K562 (cell line): ENCODE data around the gene BAG5. TPM values are rescaled to one million over a fixed set of nuclear protein-coding genes. Genes with fewer than 3 reads are reported as not detected.
A peak's percentile ranks its signal among the peaks of the same experiment; 100 is the strongest.
"Not testable (repeated sequence)": the region's sequence is repeated elsewhere in the genome, so short reads cannot be mapped to it uniquely, and the experiment has no call there.

ENCODE experiments used
- ATAC-seq: fragments of 200-7000 bp; cut with Tn5 transposase; 3 replicates; pipeline ENCODE4 v1.9.1; 2020; ENCODE audit warnings: moderate library complexity
- BruUV-seq: library from RNA; stranded (reverse); fragments of 400-500 nt; replicated peaks from 2 replicates; lab custom pipeline; 2021; lab: Mats Ljungman, UMichigan
- CTCF ChIA-PET: fragments of 300-600 bp; formaldehyde crosslinking; extraction: SDS; loops from one replicate; lab custom pipeline; 2021; ENCODE audit warnings: low intra/inter-chr PET ratio; lab: Yijun Ruan, JAX
- POLR2A ChIA-PET: fragments of 300-600, 350-650 bp; sonication (Branson Sonifier 250); formaldehyde crosslinking; extraction: SDS; loops from one replicate; lab custom pipeline; 2021; ENCODE audit warnings: antibody characterized with exemption, inconsistent platforms; lab: Yijun Ruan, JAX
- DNase-seq, 4 experiments: peaks; one replicate each; pipeline versions ENCODE4 v3.0.0 to v3.0.0-alpha.2; 2011 to 2018; ENCODE audit warnings: low spot score in 3 of 4, mixed read lengths in 3 of 4; ENCODE audit errors: extremely low read depth in 1 of 4
- FAIRE-seq: peaks from 2 replicates; lab custom pipeline; 2011; peaks lifted over from hg19 to GRCh38; lab: Jason Lieb, UNC
- H2AFZ ChIP-seq: 2 replicates; pipeline ENCODE4 v1.6.0; 2011; ENCODE audit warnings: low read depth, low read length, control low read depth, inconsistent platforms
- H3K27ac ChIP-seq: fragments of 200-600 bp; 3 replicates; pipeline ENCODE4 v1.8.0; 2011; ENCODE audit warnings: low read depth, mild to moderate bottlenecking, control low read depth, inconsistent platforms, low read length, moderate library complexity, mixed read lengths; ENCODE audit errors: extremely low read depth
- H3K27me3 ChIP-seq, 2 experiments: fragments of 300-600 bp in 1 of 2; 2 replicates in 1 of 2; 3 replicates in 1 of 2; pipeline versions ENCODE4 v1.6.0 to v1.8.0; 2011; ENCODE audit warnings: inconsistent platforms in 2 of 2, low read length in 2 of 2, mild to moderate bottlenecking in 1 of 2, mixed read lengths in 1 of 2, moderate library complexity in 1 of 2; ENCODE audit not compliant: control insufficient read depth in 2 of 2, insufficient read depth in 2 of 2
- H3K36me3 ChIP-seq: fragments of 300-600 bp; 3 replicates; pipeline ENCODE4 v1.8.0; 2011; ENCODE audit warnings: mild to moderate bottlenecking, low read length, inconsistent platforms; ENCODE audit not compliant: control insufficient read depth, insufficient read depth
- H3K4me1 ChIP-seq, 2 experiments: fragments of 200-600 bp in 1 of 2; replicated peaks in 1 of 2; 2 replicates in 1 of 2; 3 replicates in 1 of 2; pipeline versions ENCODE4 v1.5.1 to v1.8.0; 2011; ENCODE audit warnings: inconsistent platforms in 2 of 2, low read length in 2 of 2, mild to moderate bottlenecking in 1 of 2, mixed read lengths in 1 of 2, moderate library complexity in 1 of 2; ENCODE audit not compliant: control insufficient read depth in 2 of 2, insufficient read depth in 2 of 2
- H3K4me2 ChIP-seq: 2 replicates; pipeline ENCODE4 v1.6.1; 2011; ENCODE audit warnings: low read length, control low read depth, inconsistent platforms, mixed read lengths; ENCODE audit not compliant: insufficient read depth
- H3K4me3 ChIP-seq: fragments of 200-600 bp; sonication (generic), shearing (Covaris generic); 2 replicates; pipeline ENCODE4 v1.5.1; 2016; ENCODE audit warnings: control low read depth, inconsistent platforms
- H3K79me2 ChIP-seq: fragments of 200-600 bp; 3 replicates; pipeline ENCODE4 v1.8.0; 2011; ENCODE audit warnings: low read length, inconsistent platforms; ENCODE audit not compliant: control insufficient read depth, insufficient read depth
- H3K9ac ChIP-seq, 2 experiments: 2 replicates each; pipeline versions ENCODE4 v1.6.0 to v1.6.1; 2011; ENCODE audit warnings: low read depth in 2 of 2, low read length in 2 of 2, control low read depth in 1 of 2, inconsistent platforms in 1 of 2, mild to moderate bottlenecking in 1 of 2, mixed read lengths in 1 of 2; ENCODE audit not compliant: insufficient read depth in 1 of 2
- H3K9me1 ChIP-seq: one replicate; pipeline ENCODE4 v1.6.0; 2011; ENCODE audit warnings: inconsistent platforms, mild to moderate bottlenecking, low read length, moderate library complexity; ENCODE audit not compliant: control insufficient read depth, insufficient read depth
- H3K9me3 ChIP-seq: replicated peaks from 2 replicates; pipeline ENCODE4 v1.5.1; 2011; ENCODE audit warnings: low read depth, low read length, inconsistent platforms; ENCODE audit not compliant: control insufficient read depth, insufficient read depth
- H4K20me1 ChIP-seq: replicated peaks from 2 replicates; pipeline ENCODE4 v1.6.1; 2011; ENCODE audit warnings: low read length, inconsistent platforms, mixed read lengths; ENCODE audit not compliant: control insufficient read depth, insufficient read depth
- CREB3 ChIP-seq: fragments of 450-650 bp; conservative IDR thresholded peaks from 2 replicates; pipeline ENCODE4 v1.6.1; 2016; ENCODE audit warnings: missing genetic modification characterization, low read depth, mild to moderate bottlenecking, missing compliant biosample characterization, moderate library complexity
- FOXA3 ChIP-seq, 2 experiments: fragments of 450-650 bp in 1 of 2; sonication (generic) in 1 of 2; formaldehyde crosslinking; IDR thresholded peaks in 1 of 2; conservative IDR thresholded peaks in 1 of 2; 2 replicates each; pipeline versions ENCODE4 v1.4.0 to v1.8.0; 2020 to 2022; ENCODE audit warnings: mild to moderate bottlenecking in 2 of 2, missing genetic modification reagents in 1 of 2
- MAX ChIP-seq: sonication (generic); formaldehyde crosslinking; IDR thresholded peaks from 2 replicates; pipeline ENCODE4 v1.9.0; 2022; ENCODE audit warnings: mild to moderate bottlenecking, missing genetic modification reagents
- NR4A1 ChIP-seq, 2 experiments: fragments of 250-450 bp in 1 of 2; fragments of 450-650 bp in 1 of 2; sonication (Bioruptor Pico) in 1 of 2; IDR thresholded peaks; 2 replicates each; pipeline versions ENCODE4 v1.4.0 to v1.6.1; 2016 to 2020; ENCODE audit warnings: mild to moderate bottlenecking in 2 of 2, missing compliant biosample characterization in 1 of 2, missing genetic modification characterization in 1 of 2, moderate library complexity in 1 of 2
- PTRF ChIP-seq: fragments of 450-650 bp; IDR thresholded peaks from 2 replicates; pipeline ENCODE4 v1.6.1; 2016; ENCODE audit warnings: mild to moderate bottlenecking, missing genetic modification characterization, missing compliant biosample characterization
- SMAD4 ChIP-seq: fragments of 250-450 bp; sonication (Bioruptor Pico); conservative IDR thresholded peaks from 2 replicates; pipeline ENCODE4 v1.8.0; 2021; ENCODE audit warnings: inconsistent platforms, mild to moderate bottlenecking, moderate library complexity
- ZNF121 ChIP-seq: sonication (generic); formaldehyde crosslinking; conservative IDR thresholded peaks from 2 replicates; pipeline ENCODE4 v1.8.0; 2022; ENCODE audit warnings: missing genetic modification reagents
- ZNF592 ChIP-seq: fragments of 450-650 bp; IDR thresholded peaks from 2 replicates; pipeline ENCODE4 v1.6.1; 2017; ENCODE audit warnings: antibody characterized with exemption, mild to moderate bottlenecking
- ZNF740 ChIP-seq, 3 experiments: fragments of 200-800 bp in 1 of 3; sonication (Bioruptor generic) in 1 of 3; sonication (generic) in 1 of 3; formaldehyde crosslinking in 1 of 3; IDR thresholded peaks; 2 replicates each; pipeline versions ENCODE4 v1.6.1 to v1.8.0; 2016 to 2022; ENCODE audit warnings: mild to moderate bottlenecking in 2 of 3, missing compliant biosample characterization in 2 of 3, missing genetic modification characterization in 2 of 3, missing genetic modification reagents in 1 of 3
- WGBS: fragments of 100-300 bp; shearing (Covaris generic); methylation state at CpG from one replicate; pipeline ENCODE4 v1.1.6; 2016; ENCODE audit warnings: low coverage, mixed read lengths; ENCODE audit not compliant: insufficient coverage; ENCODE audit errors: missing lambda C conversion rate; 5-methylcytosine and 5-hydroxymethylcytosine counted together
- in situ Hi-C: fragments of 300-500 bp; cut with MboI; formaldehyde crosslinking; loops from 4 replicates; pipeline ENCODE4 v1.15.0; 2018; ENCODE audit warnings: inconsistent platforms, mixed read lengths
- intact Hi-C: fragments of 100-400 bp; cut with micrococcal nuclease; formaldehyde crosslinking; loops from 2 replicates; pipeline ENCODE4 v1.14.2; 2022
- polyA plus RNA-seq, 8 experiments: library from polyadenylated mRNA; depleted of rRNA in 4 of 8; stranded (reverse) in 5 of 8; unstranded in 3 of 8; fragments of >200 nt; fragmentation: Nextera tagmentation in 2 of 8; fragmentation: Illumina TruSeq in 1 of 8; extraction: Ambion mirVana in 2 of 8; extraction: Trizol in 1 of 8; gene quantifications; 2 replicates each; pipeline versions ENCODE4 v1.2.1 to v1.2.3, GENCODE V29; 2011 to 2014; ENCODE audit warnings: inconsistent platforms in 1 of 8, missing spikeins in 1 of 8
- total RNA-seq, 7 experiments: library from RNA; depleted of rRNA in 6 of 7; stranded (reverse); fragments of >200 nt in 6 of 7; fragmentation: Illumina TruSeq in 2 of 7; extraction: Trizol in 2 of 7; gene quantifications; 2 replicates each; pipeline versions ENCODE4 v1.2.1 to v1.2.3, GENCODE V29; 2011 to 2021; ENCODE audit warnings: low replicate concordance in 1 of 7

The BAG5 gene
- total and polyA plus RNA-seq, 9 of the 15 experiments (the other 6 are each of a cell fraction or from before 2014, with no cell fraction given) = 7.9 to 21.4 (median 13.2) TPM

GRCh38 chr14:103525430-103526246 is 36.8 kb downstream of the BAG5 start:
- BruUV-seq; POLR2A ChIA-PET; H3K27me3 ChIP-seq; CTCF ChIA-PET; H3K9me3 ChIP-seq; DNase-seq; H3K9me1 ChIP-seq; in situ Hi-C loops; H3K4me3 ChIP-seq; H4K20me1 ChIP-seq; H3K36me3 ChIP-seq; ATAC-seq; FAIRE-seq; H3K4me2 ChIP-seq; TF ChIP-seq ZNF740, NR4A1 (CRISPR knock-in tag; IDR thresholded peaks at IDR 0.05): not testable (repeated sequence)
- Histone ChIP-seq H2AFZ (0 out of 2 replicates have a peak overlapping the region, but pooled peaks have one; percentile 24), H3K4me1 (peaks cover 22 to 86% of the 10 kb centered on the region in 2 experiments), H3K79me2 (peaks cover 41% of the 10 kb centered on the region), H3K9ac (peak overlapping the region in 1 of 2 experiments; percentile 75; a peak in 2 of 4 replicates), H3K27ac (0 out of 3 replicates have a peak overlapping the region, but pooled peaks have one; percentile 44)
- WGBS = 59% methylated on average over 14 of the region's 17 CpGs
- intact Hi-C loops = loop anchor here (10.0 kb wide), 1 partner anchor 131 kb away; no protein-coding TSS in a partner anchor
- TF ChIP-seq PTRF (peak; percentile 65; the same call in 1 of the 2 replicates), ZNF740 (tag; IDR thresholded peaks at IDR 0.05) (peak in 1 of 2 experiments; percentile 57; a peak in 1 of 4 replicates), MAX (CRISPR knock-in tag) (peak; percentile 27; the same call in 1 of the 2 replicates), NR4A1 (tag; IDR thresholded peaks at IDR 0.05) (0 out of 2 replicates have a peak, but pooled peaks have one; percentile 37), ZNF592 (peak; percentile 67), CREB3 (tag) (peak; percentile 64), ZNF121 (CRISPR knock-in tag) (peak; percentile 87), FOXA3 (CRISPR knock-in tag; conservative IDR thresholded peaks at IDR 0.05 in 1 of 2, IDR thresholded peaks at IDR 0.05 in 1 of 2) (peak in 1 of 2 experiments; percentile 56; a peak in 1 of 4 replicates), SMAD4 (CRISPR knock-in tag) (0 out of 2 replicates have a peak, but pooled peaks have one; percentile 26)
